ENCODE results near the gene MAPK12. TPM values are rescaled to one million over a fixed set of nuclear protein-coding genes. Genes with fewer than 3 reads are reported as not detected.
"Not testable (repeated sequence)": the region's sequence is repeated elsewhere in the genome, so short reads cannot be mapped to it uniquely, and the experiment has no call there.

MAPK12 gene
- total and polyA plus RNA-seq, 12 donors = 10.6 to 23.0 (median 16.1) TPM

DNA sequence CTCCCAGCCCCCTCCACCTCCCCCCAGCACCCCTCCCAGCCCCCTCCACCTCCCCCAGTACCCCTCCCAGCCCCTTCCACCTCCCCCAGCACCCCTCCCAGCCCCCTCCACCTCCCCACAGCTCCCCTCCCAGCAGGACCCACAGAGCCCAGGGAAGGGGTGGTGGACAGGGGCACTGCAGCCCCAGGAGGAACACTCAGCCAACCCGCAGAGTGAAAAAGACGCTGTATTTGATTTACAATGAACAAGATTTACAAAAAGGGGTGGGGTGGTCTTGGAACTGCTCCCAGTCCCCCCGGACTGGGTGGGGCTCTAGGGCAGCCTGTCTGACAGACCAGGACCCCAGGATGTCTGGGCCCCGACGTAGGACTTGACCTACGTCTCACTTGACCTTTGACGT lies 13.3 kb upstream of the MAPK12 start:
- Histone ChIP-seq H3K27ac (peak overlapping the region in 1 of 10 donors; percentile 10), H3K4me1 (peaks cover 13 to 36% (median 29%) of the 10 kb centered on the region in 9 donors), H3K27me3 (peaks cover 0 to 30% (median 0%) of the 10 kb centered on the region in 7 donors), H3K36me3 (peaks cover 0 to 54% (median 35%) of the 10 kb centered on the region in 9 donors), H3K9me3 (no peaks in the 10 kb centered on the region), H3K4me3 (no peak overlapping the region)
- intact Hi-C loops (cut with DNase I) = loop anchor here in 8 of 10 donors (1.0 to 5.0 kb wide), 6 partner anchors 33 to 68 kb away; partner anchors contain the start of genes DENND6B (in 3 of the 8), PPP6R2 (in 3 of the 8) and PLXNB2 (in 1 of the 8)
- TF ChIP-seq, protein P1, sequence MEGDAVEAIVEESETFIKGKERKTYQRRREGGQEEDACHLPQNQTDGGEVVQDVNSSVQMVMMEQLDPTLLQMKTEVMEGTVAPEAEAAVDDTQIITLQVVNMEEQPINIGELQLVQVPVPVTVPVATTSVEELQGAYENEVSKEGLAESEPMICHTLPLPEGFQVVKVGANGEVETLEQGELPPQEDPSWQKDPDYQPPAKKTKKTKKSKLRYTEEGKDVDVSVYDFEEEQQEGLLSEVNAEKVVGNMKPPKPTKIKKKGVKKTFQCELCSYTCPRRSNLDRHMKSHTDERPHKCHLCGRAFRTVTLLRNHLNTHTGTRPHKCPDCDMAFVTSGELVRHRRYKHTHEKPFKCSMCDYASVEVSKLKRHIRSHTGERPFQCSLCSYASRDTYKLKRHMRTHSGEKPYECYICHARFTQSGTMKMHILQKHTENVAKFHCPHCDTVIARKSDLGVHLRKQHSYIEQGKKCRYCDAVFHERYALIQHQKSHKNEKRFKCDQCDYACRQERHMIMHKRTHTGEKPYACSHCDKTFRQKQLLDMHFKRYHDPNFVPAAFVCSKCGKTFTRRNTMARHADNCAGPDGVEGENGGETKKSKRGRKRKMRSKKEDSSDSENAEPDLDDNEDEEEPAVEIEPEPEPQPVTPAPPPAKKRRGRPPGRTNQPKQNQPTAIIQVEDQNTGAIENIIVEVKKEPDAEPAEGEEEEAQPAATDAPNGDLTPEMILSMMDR (IDR thresholded peaks at IDR 0.05) = no peak
- DNase-seq (no peak), ATAC-seq (no peak)
- 69 to 71% methylated on average over 7 of the region's 7 CpGs for WGBS, 2 donors

- peak; percentile 48 to 57 for DNase-seq
- Histone ChIP-seq H3K27me3 (peaks cover 0 to 34% (median 0%) of the 10 kb centered on the region in 7 donors), H3K27ac (peak overlapping the region in 2 of 10 donors; percentile 31 to 51), H3K36me3 (peaks cover 0 to 49% (median 31%) of the 10 kb centered on the region in 9 donors), H3K4me3 (no peak overlapping the region), H3K4me1 (peaks cover 14 to 41% (median 34%) of the 10 kb centered on the region in 9 donors), H3K9me3 (no peaks in the 10 kb centered on the region)
- ATAC-seq = peak in 4 of 8 donors; percentile 6 to 40 (median 24)
- TF ChIP-seq, protein P1 (IDR thresholded peaks at IDR 0.05) = peak; percentile 5 to 52 (median 20)
- intact Hi-C loops (cut with DNase I) = loop anchor here in 5 of 10 donors (1.0 to 5.0 kb wide), 4 partner anchors 33 to 68 kb away; partner anchors contain the start of genes PPP6R2 (in 3 of the 5), DENND6B (in 1 of the 5) and PLXNB2 (in 1 of the 5)
- 26 to 29% methylated on average over 7 of the region's 7 CpGs for WGBS, 2 donors
Observed at GRCh38 chr22:50274311-50274710, 12.8 kb upstream of the MAPK12 start.

DNA sequence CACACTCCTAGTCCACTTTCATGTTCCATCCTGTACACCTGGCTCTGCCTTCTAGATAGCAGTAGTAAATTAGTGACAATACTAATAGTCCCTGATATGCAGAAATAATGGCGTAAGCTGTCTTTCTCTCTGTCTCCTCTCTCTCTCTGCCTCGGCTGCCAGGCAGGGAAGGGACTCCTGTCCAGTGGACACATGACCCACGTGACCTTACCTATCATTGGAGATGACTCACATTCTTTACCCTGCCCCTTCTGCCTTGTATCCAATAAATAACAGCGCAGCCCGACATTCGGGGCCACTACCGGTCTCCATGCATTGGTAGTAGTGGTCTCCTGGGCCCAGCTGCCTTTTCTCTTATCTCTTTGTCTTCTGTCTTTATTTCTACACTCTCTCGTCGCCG lies 12.3 kb upstream of the MAPK12 start:
- H3K27me3 ChIP-seq = peaks cover 0 to 40% (median 0%) of the 10 kb centered on the region in 7 donors
- not testable (repeated sequence) for DNase-seq, ATAC-seq, H3K9me3 ChIP-seq, H3K4me3 ChIP-seq
- peaks cover 0 to 44% (median 25%) of the 10 kb centered on the region in 9 donors for H3K36me3 ChIP-seq
- 73 to 86% methylated on average over 10 of the region's 10 CpGs for whole genome bisulfite sequencing, 2 donors
- peaks cover 14 to 46% (median 36%) of the 10 kb centered on the region in 9 donors for H3K4me1 ChIP-seq
- peak overlapping the region in 2 of 10 donors; percentile 31 to 51 for H3K27ac ChIP-seq
- intact Hi-C loops (cut with DNase I) = loop anchor here in 5 of 10 donors (1.0 to 5.0 kb wide), 4 partner anchors 34 to 69 kb away; partner anchors contain the start of genes PPP6R2 (in 3 of the 5), DENND6B (in 1 of the 5) and PLXNB2 (in 1 of the 5)

GRCh38 chr22:50273352-50273751 lies 11.9 kb upstream of the MAPK12 start:
- not testable (repeated sequence) for H3K9me3 ChIP-seq, H3K27ac ChIP-seq, ATAC-seq, DNase-seq, H3K4me3 ChIP-seq
- intact Hi-C loops (cut with DNase I) = loop anchor here in 3 of 10 donors (5.0 kb wide), 2 partner anchors 34 to 69 kb away; partner anchors contain the start of genes PPP6R2 (in 3 of the 3) and PLXNB2 (in 1 of the 3)
- Histone ChIP-seq H3K4me1 (peaks cover 14 to 50% (median 39%) of the 10 kb centered on the region in 9 donors), H3K36me3 (peaks cover 0 to 40% (median 22%) of the 10 kb centered on the region in 9 donors), H3K27me3 (peaks cover 0 to 44% (median 0%) of the 10 kb centered on the region in 7 donors)
- 50 to 61% methylated on average over 11 of the region's 11 CpGs for WGBS, 2 donors
- TF ChIP-seq, protein P1 (IDR thresholded peaks at IDR 0.05) = peak in 2 of 9 donors; percentile 11 to 21

Measured in heart right ventricle (tissue), 16 donors.